Esophagus muscularis mucosa (tissue), 3 donors: Measurements from ENCODE around the gene SENP3.

Experiments
- POLR2AphosphoS5 ChIP-seq, 2 donors: sonication (generic); formaldehyde crosslinking; IDR thresholded peaks; one replicate each; pipeline ENCODE4 v1.6.1; 2017; ENCODE audit warnings: antibody characterized with exemption in 2 of 2
- TF ChIP-seq, protein P1 (sequence below), 3 experiments: fragments of 200-600 bp in 2 of 3; fragments of 450-650 bp in 1 of 3; sonication (generic) in 2 of 3; IDR thresholded peaks; one replicate each; pipeline ENCODE4 v1.5.1; 2017 to 2019; ENCODE audit warnings: antibody characterized with exemption in 3 of 3, mild to moderate bottlenecking in 2 of 3, moderate library complexity in 1 of 3

DNA sequence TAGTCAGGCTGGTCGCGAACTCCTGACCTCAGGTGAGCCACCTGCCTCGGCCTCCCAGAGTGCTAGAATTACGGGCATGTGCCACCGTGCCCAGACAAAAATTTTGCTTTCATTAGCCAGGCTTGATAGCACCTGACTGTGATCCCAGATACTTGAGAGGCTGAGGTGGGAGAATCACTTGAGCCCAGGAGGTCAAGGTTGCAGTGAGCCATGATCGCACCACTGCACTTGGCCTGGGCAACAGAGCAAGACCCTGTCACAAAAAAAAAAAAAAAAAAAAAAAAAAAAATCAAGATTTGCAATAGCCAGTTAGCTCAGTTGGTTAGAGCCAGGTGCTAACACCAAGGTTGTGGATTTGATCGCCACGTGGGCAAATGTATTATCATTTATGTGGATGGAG, 59.1 kb downstream of the SENP3 start:
- no peak for TF ChIP-seq POLR2AphosphoS5 (IDR thresholded peaks at IDR 0.05)
- TF ChIP-seq, protein P1, sequence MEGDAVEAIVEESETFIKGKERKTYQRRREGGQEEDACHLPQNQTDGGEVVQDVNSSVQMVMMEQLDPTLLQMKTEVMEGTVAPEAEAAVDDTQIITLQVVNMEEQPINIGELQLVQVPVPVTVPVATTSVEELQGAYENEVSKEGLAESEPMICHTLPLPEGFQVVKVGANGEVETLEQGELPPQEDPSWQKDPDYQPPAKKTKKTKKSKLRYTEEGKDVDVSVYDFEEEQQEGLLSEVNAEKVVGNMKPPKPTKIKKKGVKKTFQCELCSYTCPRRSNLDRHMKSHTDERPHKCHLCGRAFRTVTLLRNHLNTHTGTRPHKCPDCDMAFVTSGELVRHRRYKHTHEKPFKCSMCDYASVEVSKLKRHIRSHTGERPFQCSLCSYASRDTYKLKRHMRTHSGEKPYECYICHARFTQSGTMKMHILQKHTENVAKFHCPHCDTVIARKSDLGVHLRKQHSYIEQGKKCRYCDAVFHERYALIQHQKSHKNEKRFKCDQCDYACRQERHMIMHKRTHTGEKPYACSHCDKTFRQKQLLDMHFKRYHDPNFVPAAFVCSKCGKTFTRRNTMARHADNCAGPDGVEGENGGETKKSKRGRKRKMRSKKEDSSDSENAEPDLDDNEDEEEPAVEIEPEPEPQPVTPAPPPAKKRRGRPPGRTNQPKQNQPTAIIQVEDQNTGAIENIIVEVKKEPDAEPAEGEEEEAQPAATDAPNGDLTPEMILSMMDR (IDR thresholded peaks at IDR 0.05), result no peak
